ENCODE results near the gene ACCSL.

The ACCSL gene

DNA sequence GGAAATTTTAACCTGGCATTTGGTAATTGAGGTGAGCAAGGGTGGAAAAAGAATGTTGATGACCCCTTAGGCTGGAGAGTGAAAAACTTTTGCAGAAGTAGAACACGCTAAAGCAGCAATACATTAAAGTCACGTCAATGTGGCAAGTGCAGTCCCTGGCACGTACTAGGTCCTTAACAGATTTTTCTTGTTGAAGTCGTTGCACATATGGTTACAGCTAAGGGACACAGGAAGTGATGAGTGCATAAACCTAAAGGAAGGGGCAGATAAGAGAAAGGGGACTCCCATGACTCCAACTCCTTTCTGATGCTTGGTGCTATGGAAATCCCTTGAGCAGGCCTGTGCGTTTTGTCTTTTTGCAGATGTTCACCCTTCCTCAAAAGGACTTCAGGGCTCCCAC lies 19.5 kb downstream of the ACCSL start:
- no peak overlapping the region for H3K4me3 ChIP-seq (IDR thresholded peaks at IDR 0.05; ENCODE audit: insufficient read depth, low read depth, low read length)
- H4K20me1 ChIP-seq (ENCODE audit: insufficient read depth): no peaks in the 10 kb centered on the region
- no peak overlapping the region for H3K27ac ChIP-seq
- no peak overlapping the region for H3K4me2 ChIP-seq
- no peaks in the 10 kb centered on the region for H3K79me2 ChIP-seq (ENCODE audit: insufficient read depth, low read depth)
- no peaks in the 10 kb centered on the region for H3K36me3 ChIP-seq (ENCODE audit: insufficient read depth)
- H3K27me3 ChIP-seq (ENCODE audit: insufficient read depth, low read depth): no peaks in the 10 kb centered on the region
- H3K9ac ChIP-seq: no peak overlapping the region
- H3K4me1 ChIP-seq (ENCODE audit: low read depth, poor library complexity, severe bottlenecking): no peaks in the 10 kb centered on the region
- TF ChIP-seq, protein P1, sequence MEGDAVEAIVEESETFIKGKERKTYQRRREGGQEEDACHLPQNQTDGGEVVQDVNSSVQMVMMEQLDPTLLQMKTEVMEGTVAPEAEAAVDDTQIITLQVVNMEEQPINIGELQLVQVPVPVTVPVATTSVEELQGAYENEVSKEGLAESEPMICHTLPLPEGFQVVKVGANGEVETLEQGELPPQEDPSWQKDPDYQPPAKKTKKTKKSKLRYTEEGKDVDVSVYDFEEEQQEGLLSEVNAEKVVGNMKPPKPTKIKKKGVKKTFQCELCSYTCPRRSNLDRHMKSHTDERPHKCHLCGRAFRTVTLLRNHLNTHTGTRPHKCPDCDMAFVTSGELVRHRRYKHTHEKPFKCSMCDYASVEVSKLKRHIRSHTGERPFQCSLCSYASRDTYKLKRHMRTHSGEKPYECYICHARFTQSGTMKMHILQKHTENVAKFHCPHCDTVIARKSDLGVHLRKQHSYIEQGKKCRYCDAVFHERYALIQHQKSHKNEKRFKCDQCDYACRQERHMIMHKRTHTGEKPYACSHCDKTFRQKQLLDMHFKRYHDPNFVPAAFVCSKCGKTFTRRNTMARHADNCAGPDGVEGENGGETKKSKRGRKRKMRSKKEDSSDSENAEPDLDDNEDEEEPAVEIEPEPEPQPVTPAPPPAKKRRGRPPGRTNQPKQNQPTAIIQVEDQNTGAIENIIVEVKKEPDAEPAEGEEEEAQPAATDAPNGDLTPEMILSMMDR (conservative IDR thresholded peaks at IDR 0.05; ENCODE audit: low read depth, low read length): no peak
- H2AFZ ChIP-seq (ENCODE audit: low read depth): no peak overlapping the region

DNA sequence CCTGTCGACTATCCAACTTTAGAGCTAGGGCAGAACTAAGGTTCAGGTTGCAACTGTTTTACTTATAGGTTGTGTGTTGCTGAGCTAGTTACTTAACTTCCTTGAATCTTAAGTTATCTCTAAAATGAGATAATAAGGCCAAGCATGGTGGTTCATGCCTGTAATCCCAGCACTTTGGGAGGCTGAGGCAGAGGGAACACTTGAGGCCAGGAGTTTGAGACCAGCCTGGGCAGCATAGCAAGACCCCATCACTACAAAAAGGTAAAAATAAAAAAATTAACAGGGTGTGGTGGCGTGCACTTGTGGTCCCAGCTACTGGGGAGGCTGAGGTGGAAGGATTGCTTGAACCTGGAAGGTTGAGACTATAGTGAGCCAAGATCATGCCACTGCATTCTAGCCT lies 20.4 kb downstream of the ACCSL start:
- Histone ChIP-seq H3K27me3 (ENCODE audit: insufficient read depth, low read depth) (no peaks in the 10 kb centered on the region), H3K4me3 (IDR thresholded peaks at IDR 0.05; ENCODE audit: insufficient read depth, low read depth, low read length) (no peak overlapping the region), H3K79me2 (ENCODE audit: insufficient read depth, low read depth) (no peaks in the 10 kb centered on the region), H4K20me1 (ENCODE audit: insufficient read depth) (no peaks in the 10 kb centered on the region), H3K36me3 (ENCODE audit: insufficient read depth) (no peaks in the 10 kb centered on the region), H3K4me2 (no peak overlapping the region), H3K27ac (no peak overlapping the region), H3K4me1 (ENCODE audit: low read depth, poor library complexity, severe bottlenecking) (no peaks in the 10 kb centered on the region), H3K9ac (no peak overlapping the region), H2AFZ (ENCODE audit: low read depth) (no peak overlapping the region)
- TF ChIP-seq, protein P1 (conservative IDR thresholded peaks at IDR 0.05; ENCODE audit: low read depth, low read length): no peak

DNA sequence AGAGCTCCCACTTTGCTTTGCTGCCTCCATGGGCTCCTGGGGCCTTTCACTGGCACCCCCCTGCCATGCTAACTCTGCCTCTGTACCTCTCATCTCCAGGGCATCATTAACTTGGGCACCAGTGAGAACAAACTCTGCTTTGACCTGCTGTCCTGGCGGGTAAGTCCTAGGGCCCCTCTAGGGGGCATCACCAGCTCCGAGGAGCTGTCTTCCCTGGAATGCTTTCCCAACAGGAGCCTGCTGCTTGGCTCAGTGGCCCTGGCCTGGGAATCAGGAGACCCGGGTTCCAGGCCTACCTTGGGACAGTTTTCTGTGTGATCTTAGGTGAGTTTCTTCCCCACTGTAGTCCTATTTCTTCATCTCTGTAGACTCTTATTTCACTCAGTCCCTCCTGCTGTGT lies 23.4 kb downstream of the ACCSL start:
- Histone ChIP-seq H3K4me2 (no peak overlapping the region), H3K79me2 (ENCODE audit: insufficient read depth, low read depth) (no peaks in the 10 kb centered on the region), H4K20me1 (ENCODE audit: insufficient read depth) (no peaks in the 10 kb centered on the region), H3K4me3 (IDR thresholded peaks at IDR 0.05; ENCODE audit: insufficient read depth, low read depth, low read length) (no peak overlapping the region), H3K4me1 (ENCODE audit: low read depth, poor library complexity, severe bottlenecking) (no peaks in the 10 kb centered on the region), H3K9ac (no peak overlapping the region), H3K27me3 (ENCODE audit: insufficient read depth, low read depth) (no peaks in the 10 kb centered on the region), H2AFZ (ENCODE audit: low read depth) (no peak overlapping the region), H3K36me3 (ENCODE audit: insufficient read depth) (no peaks in the 10 kb centered on the region), H3K27ac (no peak overlapping the region)
- TF ChIP-seq, protein P1 (conservative IDR thresholded peaks at IDR 0.05; ENCODE audit: low read depth, low read length): no peak

DNA sequence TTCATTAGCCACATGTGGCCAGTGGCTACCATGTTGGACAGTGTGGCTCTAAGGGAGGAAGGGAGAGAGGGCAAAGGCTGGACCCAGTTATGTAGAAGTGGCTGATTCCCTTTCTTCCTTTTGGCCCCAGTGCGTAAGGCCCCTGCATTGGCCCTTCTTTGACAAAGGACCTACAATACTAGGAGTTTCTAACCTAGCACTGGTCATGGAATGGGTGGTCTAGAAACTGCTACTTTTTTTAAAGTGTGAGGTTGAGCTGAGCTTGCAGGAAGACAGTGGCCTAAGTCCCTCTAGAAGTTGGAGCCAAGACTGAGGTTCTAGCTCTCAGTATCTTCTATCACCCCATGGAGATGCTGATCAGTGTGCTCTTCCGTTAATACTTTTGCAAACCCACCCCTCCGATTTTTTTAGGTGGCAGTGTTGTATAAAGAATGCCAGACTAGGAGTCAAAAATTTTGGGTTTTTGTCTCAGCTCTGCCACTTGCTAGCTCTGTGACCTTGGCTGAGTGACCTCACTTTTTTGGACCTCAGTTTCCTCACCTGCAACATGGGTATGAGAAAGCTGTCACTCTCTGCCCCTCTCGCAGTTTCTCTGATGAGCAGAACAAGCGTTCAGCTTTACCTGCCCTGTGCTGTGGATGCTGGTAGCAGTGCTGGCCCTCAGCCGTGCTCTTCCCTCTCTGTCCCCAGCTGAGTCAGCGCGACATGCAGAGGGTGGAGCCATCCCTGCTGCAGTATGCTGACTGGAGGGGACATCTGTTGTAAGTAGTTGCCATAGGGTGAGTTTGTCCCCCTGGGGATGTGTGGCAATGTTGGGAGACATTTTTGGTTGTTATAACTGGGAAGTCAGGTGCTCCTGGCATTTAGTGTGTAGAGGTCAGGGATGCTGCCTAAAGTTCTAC lies 25.2 kb downstream of the ACCSL start:
- no peaks in the 10 kb centered on the region for H3K27me3 ChIP-seq (ENCODE audit: insufficient read depth, low read depth)
- H3K4me1 ChIP-seq (ENCODE audit: low read depth, poor library complexity, severe bottlenecking): no peaks in the 10 kb centered on the region
- H3K4me3 ChIP-seq (IDR thresholded peaks at IDR 0.05; ENCODE audit: insufficient read depth, low read depth, low read length): no peak overlapping the region
- H3K4me2 ChIP-seq: no peak overlapping the region
- H2AFZ ChIP-seq (ENCODE audit: low read depth): no peak overlapping the region
- H3K79me2 ChIP-seq (ENCODE audit: insufficient read depth, low read depth): no peaks in the 10 kb centered on the region
- H4K20me1 ChIP-seq (ENCODE audit: insufficient read depth): no peaks in the 10 kb centered on the region
- no peaks in the 10 kb centered on the region for H3K36me3 ChIP-seq (ENCODE audit: insufficient read depth)
- TF ChIP-seq, protein P1 (conservative IDR thresholded peaks at IDR 0.05; ENCODE audit: low read depth, low read length): no peak
- H3K27ac ChIP-seq: no peak overlapping the region
- no peak overlapping the region for H3K9ac ChIP-seq
